ENCODE measurements around the gene CCDC149.

Gene CCDC149

GRCh38 chr4:24865401-24865800 lies 47.4 kb downstream of the CCDC149 start:
- no peaks in the 10 kb centered on the region for H3K27me3 ChIP-seq (ENCODE audit: low read length)
- no peaks in the 10 kb centered on the region for H3K36me3 ChIP-seq (ENCODE audit: low read length)
- no peak overlapping the region for H3K9ac ChIP-seq (ENCODE audit: low read length)
- no peaks in the 10 kb centered on the region for H4K20me1 ChIP-seq (ENCODE audit: low read depth, low read length)
- H3K4me3 ChIP-seq (ENCODE audit: insufficient read depth, low read length, poor library complexity, severe bottlenecking) = no peak overlapping the region
- no peaks in the 10 kb centered on the region for H3K9me2 ChIP-seq (replicated peaks; ENCODE audit: insufficient read depth, low read length)
- no peak overlapping the region for H3K4me2 ChIP-seq (ENCODE audit: low read depth, low read length, poor library complexity, severe bottlenecking)
- H3K27ac ChIP-seq (ENCODE audit: low read depth, low read length) = no peak overlapping the region
- H3K9me3 ChIP-seq (ENCODE audit: insufficient read depth, low read length) = no peaks in the 10 kb centered on the region; the same call in 1 of the 2 replicates
- no peaks in the 10 kb centered on the region for H3F3A ChIP-seq (ENCODE audit: insufficient read depth)
- no peak overlapping the region for H2AFZ ChIP-seq (ENCODE audit: low read depth, low read length, severe bottlenecking)
- no peaks in the 10 kb centered on the region for H3K79me2 ChIP-seq (ENCODE audit: insufficient read depth, low read length)
- TF ChIP-seq CTCF (IDR thresholded peaks at IDR 0.05; ENCODE audit: insufficient read depth, low read length, poor library complexity, severe bottlenecking) (no peak), EZH2phosphoT487 (conservative IDR thresholded peaks at IDR 0.05; ENCODE audit: low read length) (no peak)

- no peak overlapping the region for H3K4me2 ChIP-seq (ENCODE audit: low read depth, low read length, poor library complexity, severe bottlenecking)
- H3K4me3 ChIP-seq (ENCODE audit: insufficient read depth, low read length, poor library complexity, severe bottlenecking) = no peak overlapping the region
- H3F3A ChIP-seq (ENCODE audit: insufficient read depth) = no peaks in the 10 kb centered on the region
- no peaks in the 10 kb centered on the region for H3K36me3 ChIP-seq (ENCODE audit: low read length)
- no peak overlapping the region for H2AFZ ChIP-seq (ENCODE audit: low read depth, low read length, severe bottlenecking)
- H3K27me3 ChIP-seq (ENCODE audit: low read length) = no peaks in the 10 kb centered on the region
- no peak overlapping the region for H3K9ac ChIP-seq (ENCODE audit: low read length)
- no peak overlapping the region for H3K27ac ChIP-seq (ENCODE audit: low read depth, low read length)
- H3K9me2 ChIP-seq (replicated peaks; ENCODE audit: insufficient read depth, low read length) = no peaks in the 10 kb centered on the region
- no peaks in the 10 kb centered on the region for H3K79me2 ChIP-seq (ENCODE audit: insufficient read depth, low read length)
- no peaks in the 10 kb centered on the region; the same call in 1 of the 2 replicates for H3K9me3 ChIP-seq (ENCODE audit: insufficient read depth, low read length)
- no peaks in the 10 kb centered on the region for H4K20me1 ChIP-seq (ENCODE audit: low read depth, low read length)
- TF ChIP-seq EZH2phosphoT487 (conservative IDR thresholded peaks at IDR 0.05; ENCODE audit: low read length) (no peak), CTCF (IDR thresholded peaks at IDR 0.05; ENCODE audit: insufficient read depth, low read length, poor library complexity, severe bottlenecking) (no peak)
Measured at GRCh38 chr4:24863799-24864198, 49.0 kb downstream of the CCDC149 start.

GRCh38 chr4:24862073-24862751 lies 50.6 kb downstream of the CCDC149 start:
- Histone ChIP-seq H2AFZ (ENCODE audit: low read depth, low read length, severe bottlenecking) (no peak overlapping the region), H3K79me2 (ENCODE audit: insufficient read depth, low read length) (no peaks in the 10 kb centered on the region), H3K27me3 (ENCODE audit: low read length) (no peaks in the 10 kb centered on the region), H3K9me2 (replicated peaks; ENCODE audit: insufficient read depth, low read length) (no peaks in the 10 kb centered on the region), H3K9me3 (ENCODE audit: insufficient read depth, low read length) (no peaks in the 10 kb centered on the region; the same call in 1 of the 2 replicates), H3K27ac (ENCODE audit: low read depth, low read length) (no peak overlapping the region), H3F3A (ENCODE audit: insufficient read depth) (no peaks in the 10 kb centered on the region), H3K9ac (ENCODE audit: low read length) (no peak overlapping the region), H3K36me3 (ENCODE audit: low read length) (no peaks in the 10 kb centered on the region), H3K4me3 (ENCODE audit: insufficient read depth, low read length, poor library complexity, severe bottlenecking) (no peak overlapping the region), H4K20me1 (ENCODE audit: low read depth, low read length) (no peaks in the 10 kb centered on the region), H3K4me2 (ENCODE audit: low read depth, low read length, poor library complexity, severe bottlenecking) (no peak overlapping the region)
- TF ChIP-seq CTCF (IDR thresholded peaks at IDR 0.05; ENCODE audit: insufficient read depth, low read length, poor library complexity, severe bottlenecking) (no peak), EZH2phosphoT487 (conservative IDR thresholded peaks at IDR 0.05; ENCODE audit: low read length) (no peak)

All from SU-DHL-6 (cell line).